K562 (cell line): ENCODE data around the gene CELSR3. TPM values are rescaled to one million over a fixed set of nuclear protein-coding genes. Genes with fewer than 3 reads are reported as not detected.

Experiments
- ATAC-seq: fragments of 200-7000 bp; cut with Tn5 transposase; 3 replicates; pipeline ENCODE4 v1.9.1; 2020; ENCODE audit warnings: moderate library complexity
- BruUV-seq: library from RNA; stranded (reverse); fragments of 400-500 nt; replicated peaks from 2 replicates; lab custom pipeline; 2021; lab: Mats Ljungman, UMichigan
- CTCF ChIA-PET: fragments of 300-600 bp; formaldehyde crosslinking; extraction: SDS; loops from one replicate; lab custom pipeline; 2021; ENCODE audit warnings: low intra/inter-chr PET ratio; lab: Yijun Ruan, JAX
- POLR2A ChIA-PET: fragments of 300-600, 350-650 bp; sonication (Branson Sonifier 250); formaldehyde crosslinking; extraction: SDS; loops from one replicate; lab custom pipeline; 2021; ENCODE audit warnings: antibody characterized with exemption, inconsistent platforms; lab: Yijun Ruan, JAX
- DNase-seq, 4 experiments: peaks; one replicate each; pipeline versions ENCODE4 v3.0.0 to v3.0.0-alpha.2; 2011 to 2018; ENCODE audit warnings: low spot score in 3 of 4, mixed read lengths in 3 of 4; ENCODE audit errors: extremely low read depth in 1 of 4
- FAIRE-seq: peaks from 2 replicates; lab custom pipeline; 2011; peaks lifted over from hg19 to GRCh38; lab: Jason Lieb, UNC
- H2AFZ ChIP-seq: 2 replicates; pipeline ENCODE4 v1.6.0; 2011; ENCODE audit warnings: low read depth, low read length, control low read depth, inconsistent platforms
- H3K27ac ChIP-seq: fragments of 200-600 bp; 3 replicates; pipeline ENCODE4 v1.8.0; 2011; ENCODE audit warnings: low read depth, mild to moderate bottlenecking, control low read depth, inconsistent platforms, low read length, moderate library complexity, mixed read lengths; ENCODE audit errors: extremely low read depth
- H3K27me3 ChIP-seq, 2 experiments: fragments of 300-600 bp in 1 of 2; 2 replicates in 1 of 2; 3 replicates in 1 of 2; pipeline versions ENCODE4 v1.6.0 to v1.8.0; 2011; ENCODE audit warnings: inconsistent platforms in 2 of 2, low read length in 2 of 2, mild to moderate bottlenecking in 1 of 2, mixed read lengths in 1 of 2, moderate library complexity in 1 of 2; ENCODE audit not compliant: control insufficient read depth in 2 of 2, insufficient read depth in 2 of 2
- H3K36me3 ChIP-seq: fragments of 300-600 bp; 3 replicates; pipeline ENCODE4 v1.8.0; 2011; ENCODE audit warnings: mild to moderate bottlenecking, low read length, inconsistent platforms; ENCODE audit not compliant: control insufficient read depth, insufficient read depth
- H3K4me1 ChIP-seq, 2 experiments: fragments of 200-600 bp in 1 of 2; replicated peaks in 1 of 2; 2 replicates in 1 of 2; 3 replicates in 1 of 2; pipeline versions ENCODE4 v1.5.1 to v1.8.0; 2011; ENCODE audit warnings: inconsistent platforms in 2 of 2, low read length in 2 of 2, mild to moderate bottlenecking in 1 of 2, mixed read lengths in 1 of 2, moderate library complexity in 1 of 2; ENCODE audit not compliant: control insufficient read depth in 2 of 2, insufficient read depth in 2 of 2
- H3K4me2 ChIP-seq: 2 replicates; pipeline ENCODE4 v1.6.1; 2011; ENCODE audit warnings: low read length, control low read depth, inconsistent platforms, mixed read lengths; ENCODE audit not compliant: insufficient read depth
- H3K4me3 ChIP-seq: fragments of 200-600 bp; sonication (generic), shearing (Covaris generic); 2 replicates; pipeline ENCODE4 v1.5.1; 2016; ENCODE audit warnings: control low read depth, inconsistent platforms
- H3K79me2 ChIP-seq: fragments of 200-600 bp; 3 replicates; pipeline ENCODE4 v1.8.0; 2011; ENCODE audit warnings: low read length, inconsistent platforms; ENCODE audit not compliant: control insufficient read depth, insufficient read depth
- H3K9ac ChIP-seq, 2 experiments: 2 replicates each; pipeline versions ENCODE4 v1.6.0 to v1.6.1; 2011; ENCODE audit warnings: low read depth in 2 of 2, low read length in 2 of 2, control low read depth in 1 of 2, inconsistent platforms in 1 of 2, mild to moderate bottlenecking in 1 of 2, mixed read lengths in 1 of 2; ENCODE audit not compliant: insufficient read depth in 1 of 2
- H3K9me1 ChIP-seq: one replicate; pipeline ENCODE4 v1.6.0; 2011; ENCODE audit warnings: inconsistent platforms, mild to moderate bottlenecking, low read length, moderate library complexity; ENCODE audit not compliant: control insufficient read depth, insufficient read depth
- H3K9me3 ChIP-seq: replicated peaks from 2 replicates; pipeline ENCODE4 v1.5.1; 2011; ENCODE audit warnings: low read depth, low read length, inconsistent platforms; ENCODE audit not compliant: control insufficient read depth, insufficient read depth
- H4K20me1 ChIP-seq: replicated peaks from 2 replicates; pipeline ENCODE4 v1.6.1; 2011; ENCODE audit warnings: low read length, inconsistent platforms, mixed read lengths; ENCODE audit not compliant: control insufficient read depth, insufficient read depth
- CREB1 ChIP-seq, 2 experiments: sonication (generic) in 1 of 2; formaldehyde crosslinking in 1 of 2; IDR thresholded peaks; 2 replicates each; pipeline versions ENCODE4 v1.6.1 to v1.8.0; 2012 to 2022; ENCODE audit warnings: inconsistent platforms in 1 of 2, mild to moderate bottlenecking in 1 of 2, missing genetic modification reagents in 1 of 2, moderate library complexity in 1 of 2
- GABPA ChIP-seq: fragments of 200-800 bp; sonication (Bioruptor generic); conservative IDR thresholded peaks from 2 replicates; pipeline ENCODE4 v1.6.1; 2016; ENCODE audit warnings: low read depth, missing genetic modification characterization, missing compliant biosample characterization
- POLR2G ChIP-seq: fragments of 200-400 bp; formaldehyde crosslinking; IDR thresholded peaks from 2 replicates; pipeline ENCODE4 v1.6.1; 2017; ENCODE audit warnings: low read depth, mild to moderate bottlenecking, antibody characterized with exemption, low read length, moderate library complexity
- PRPF4 ChIP-seq: fragments of 200-400 bp; formaldehyde crosslinking; IDR thresholded peaks from one replicate; pipeline ENCODE4 v1.6.1; 2017; ENCODE audit warnings: low read length, low read depth, mild to moderate bottlenecking; ENCODE audit not compliant: insufficient read depth, poor library complexity, severe bottlenecking
- TFAM ChIP-seq: fragments of 250-450 bp; sonication (Bioruptor Pico); conservative IDR thresholded peaks from 2 replicates; pipeline ENCODE4 v1.5.0; 2021; ENCODE audit warnings: mild to moderate bottlenecking, moderate library complexity
- ZC3H11A ChIP-seq: IDR thresholded peaks from 2 replicates; pipeline ENCODE4 v1.6.1; 2012; ENCODE audit warnings: low read depth, low read length, improper control_type of control experiment
- ZNF263 ChIP-seq: sonication (generic); formaldehyde crosslinking; IDR thresholded peaks from 2 replicates; pipeline ENCODE4 v1.8.0; 2022; ENCODE audit warnings: mild to moderate bottlenecking, missing genetic modification reagents, borderline replicate concordance
- WGBS: fragments of 100-300 bp; shearing (Covaris generic); methylation state at CpG from one replicate; pipeline ENCODE4 v1.1.6; 2016; ENCODE audit warnings: low coverage, mixed read lengths; ENCODE audit not compliant: insufficient coverage; ENCODE audit errors: missing lambda C conversion rate; 5-methylcytosine and 5-hydroxymethylcytosine counted together
- in situ Hi-C: fragments of 300-500 bp; cut with MboI; formaldehyde crosslinking; loops from 4 replicates; pipeline ENCODE4 v1.15.0; 2018; ENCODE audit warnings: inconsistent platforms, mixed read lengths
- intact Hi-C: fragments of 100-400 bp; cut with micrococcal nuclease; formaldehyde crosslinking; loops from 2 replicates; pipeline ENCODE4 v1.14.2; 2022
- polyA plus RNA-seq, 8 experiments: library from polyadenylated mRNA; depleted of rRNA in 4 of 8; stranded (reverse) in 5 of 8; unstranded in 3 of 8; fragments of >200 nt; fragmentation: Nextera tagmentation in 2 of 8; fragmentation: Illumina TruSeq in 1 of 8; extraction: Ambion mirVana in 2 of 8; extraction: Trizol in 1 of 8; gene quantifications; 2 replicates each; pipeline versions ENCODE4 v1.2.1 to v1.2.3, GENCODE V29; 2011 to 2014; ENCODE audit warnings: inconsistent platforms in 1 of 8, missing spikeins in 1 of 8
- total RNA-seq, 7 experiments: library from RNA; depleted of rRNA in 6 of 7; stranded (reverse); fragments of >200 nt in 6 of 7; fragmentation: Illumina TruSeq in 2 of 7; extraction: Trizol in 2 of 7; gene quantifications; 2 replicates each; pipeline versions ENCODE4 v1.2.1 to v1.2.3, GENCODE V29; 2011 to 2021; ENCODE audit warnings: low replicate concordance in 1 of 7
- TF ChIP-seq, protein P1 (sequence below): fragments of 250-450 bp; sonication (Bioruptor Pico); IDR thresholded peaks from 2 replicates; pipeline ENCODE4 v1.8.0; 2022; ENCODE audit warnings: inconsistent platforms, mild to moderate bottlenecking, moderate library complexity, borderline replicate concordance
- TF ChIP-seq, protein P2 (sequence below): IDR thresholded peaks from 2 replicates; pipeline ENCODE4 v1.6.1; 2016; ENCODE audit warnings: missing genetic modification characterization, missing compliant biosample characterization

Gene CELSR3
- total and polyA plus RNA-seq, 9 of the 15 experiments (the other 6 are each of a cell fraction or from before 2014, with no cell fraction given), result 0.10 to 2.7 (median 0.76) TPM

DNA sequence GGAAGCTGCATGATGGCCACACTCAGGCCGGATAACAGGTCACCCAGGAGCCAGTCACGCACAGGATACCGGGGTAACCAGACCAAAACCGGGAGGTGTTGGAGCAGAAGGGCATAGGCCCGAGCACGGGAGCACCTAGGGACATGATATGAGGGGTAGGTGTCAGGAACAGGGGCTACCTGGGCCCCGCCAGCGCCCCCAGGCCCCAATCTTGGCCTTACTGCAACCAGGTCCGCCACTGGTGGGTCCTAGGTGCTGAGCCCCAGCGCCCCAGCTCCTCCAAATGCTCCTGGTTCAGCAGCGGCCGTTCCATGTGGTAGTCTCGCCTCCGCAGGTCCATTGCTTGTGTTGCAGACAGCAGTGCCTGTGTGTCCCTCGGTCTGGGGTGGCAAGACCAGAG, 29.4 kb downstream of the CELSR3 start:
- in situ Hi-C loops (no loop called here), intact Hi-C loops (no loop called here)
- BruUV-seq, result no TSS peak
- no peak for FAIRE-seq
- no peak overlapping the region for H3K27ac ChIP-seq
- DNase-seq, result no peak
- no peak overlapping the region for H2AFZ ChIP-seq
- no peaks in the 10 kb centered on the region for H3K27me3 ChIP-seq
- peak overlapping the region in 1 of 2 experiments; percentile 95; a peak in 2 of 4 replicates for H3K9ac ChIP-seq
- no peak overlapping the region for H3K4me2 ChIP-seq
- H3K4me1 ChIP-seq, result peaks cover 6 to 32% of the 10 kb centered on the region in 2 experiments; a peak in 4 of 5 replicates
- H3K9me3 ChIP-seq, result no peaks in the 10 kb centered on the region
- peaks cover 4% of the 10 kb centered on the region for H3K9me1 ChIP-seq
- TF ChIP-seq CREB1 (IDR thresholded peaks at IDR 0.05) (no peak), CREB1 (CRISPR knock-in tag; IDR thresholded peaks at IDR 0.05) (no peak), ZC3H11A (no peak)
- H3K79me2 ChIP-seq, result peaks cover 11% of the 10 kb centered on the region
- H3K4me3 ChIP-seq, result no peak overlapping the region
- CTCF ChIA-PET, result no interaction called here
- WGBS, result 95% methylated on average over 13 of the region's 15 CpGs
- H3K36me3 ChIP-seq, result peaks cover 43% of the 10 kb centered on the region; the same call in 2 of the 3 replicates
- POLR2A ChIA-PET, result interaction anchor here (1.1 to 3.0 kb wide), 3 partner anchors 9 to 84 kb away, joined by 3 to 23 read pairs (median 5); partner anchors contain the start of gene TMEM89
- H4K20me1 ChIP-seq, result no peaks in the 10 kb centered on the region
- no peak for ATAC-seq

DNA sequence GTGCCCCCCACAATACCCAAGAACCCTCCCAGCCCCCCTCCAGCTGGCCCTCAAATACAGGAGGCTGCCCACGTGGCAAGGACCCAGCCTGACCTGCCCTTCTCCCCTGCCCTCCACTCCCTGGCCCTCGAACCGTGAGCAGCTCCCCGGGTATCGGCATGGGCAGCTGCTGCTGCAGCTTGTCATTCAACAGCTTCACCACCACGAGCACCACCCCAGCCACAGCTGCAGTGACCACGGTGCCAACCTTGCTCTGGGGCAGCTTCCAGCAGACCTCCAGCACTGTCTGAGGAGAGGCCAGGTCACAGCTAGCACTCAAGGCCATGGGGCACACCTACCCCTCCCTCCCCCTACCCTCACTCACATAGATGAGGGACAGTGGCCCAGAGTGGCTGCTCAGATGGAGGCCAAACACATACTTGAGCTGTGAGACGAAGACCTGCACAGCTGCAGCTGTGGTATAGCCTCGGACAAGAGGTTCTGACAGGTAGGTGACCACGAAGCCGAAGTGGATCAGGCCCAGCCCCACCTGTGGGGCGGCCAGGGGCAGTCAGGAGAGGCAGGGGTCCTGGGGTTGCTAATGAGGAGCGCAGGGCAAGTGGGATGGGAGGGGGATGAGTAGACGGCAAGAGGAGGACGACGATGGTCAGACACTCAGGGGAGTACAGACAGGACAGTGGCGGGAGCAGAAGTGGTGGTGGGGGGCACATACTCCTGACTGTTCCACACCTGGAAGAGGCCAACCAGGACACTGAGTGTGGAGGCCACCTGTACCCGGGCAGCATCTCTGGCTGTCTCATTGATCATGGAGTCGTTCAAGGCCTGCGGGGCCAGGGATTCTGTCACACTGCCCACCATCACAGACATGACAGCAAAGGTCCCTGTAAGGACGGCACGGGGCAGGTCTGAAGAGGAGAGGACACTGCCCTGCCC, 30.9 kb downstream of the CELSR3 start:
- Histone ChIP-seq H3K36me3 (peaks cover 53% of the 10 kb centered on the region; the same call in 2 of the 3 replicates), H3K4me1 (peaks cover 6 to 32% of the 10 kb centered on the region in 2 experiments; a peak in 4 of 5 replicates), H3K9ac (no peak overlapping the region; a peak in 1 of 4 replicates), H3K79me2 (peaks cover 11% of the 10 kb centered on the region), H4K20me1 (no peaks in the 10 kb centered on the region), H3K27ac (no peak overlapping the region), H2AFZ (no peak overlapping the region), H3K9me3 (no peaks in the 10 kb centered on the region), H3K9me1 (peaks cover 4% of the 10 kb centered on the region), H3K4me2 (no peak overlapping the region), H3K4me3 (no peak overlapping the region), H3K27me3 (no peaks in the 10 kb centered on the region)
- ChIA-PET POLR2A (interaction anchor here (0.6 kb wide), 1 partner anchor 300 kb away, joined by 4 read pairs; no protein-coding TSS in a partner anchor), CTCF (no interaction called here)
- ATAC-seq, result no peak
- BruUV-seq, result no TSS peak
- 87% methylated on average over 20 of the region's 22 CpGs for WGBS
- no peak for DNase-seq
- FAIRE-seq, result no peak
- in situ Hi-C loops (no loop called here), intact Hi-C loops (no loop called here)
- TF ChIP-seq ZNF263 (no peak), TFAM (CRISPR knock-in tag) (no peak), PRPF4 (no peak), GABPA (tag) (no peak), POLR2G (no peak)
- TF ChIP-seq, protein P1, sequence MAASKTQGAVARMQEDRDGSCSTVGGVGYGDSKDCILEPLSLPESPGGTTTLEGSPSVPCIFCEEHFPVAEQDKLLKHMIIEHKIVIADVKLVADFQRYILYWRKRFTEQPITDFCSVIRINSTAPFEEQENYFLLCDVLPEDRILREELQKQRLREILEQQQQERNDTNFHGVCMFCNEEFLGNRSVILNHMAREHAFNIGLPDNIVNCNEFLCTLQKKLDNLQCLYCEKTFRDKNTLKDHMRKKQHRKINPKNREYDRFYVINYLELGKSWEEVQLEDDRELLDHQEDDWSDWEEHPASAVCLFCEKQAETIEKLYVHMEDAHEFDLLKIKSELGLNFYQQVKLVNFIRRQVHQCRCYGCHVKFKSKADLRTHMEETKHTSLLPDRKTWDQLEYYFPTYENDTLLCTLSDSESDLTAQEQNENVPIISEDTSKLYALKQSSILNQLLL (CRISPR knock-in tag), result no peak
- TF ChIP-seq, protein P2, sequence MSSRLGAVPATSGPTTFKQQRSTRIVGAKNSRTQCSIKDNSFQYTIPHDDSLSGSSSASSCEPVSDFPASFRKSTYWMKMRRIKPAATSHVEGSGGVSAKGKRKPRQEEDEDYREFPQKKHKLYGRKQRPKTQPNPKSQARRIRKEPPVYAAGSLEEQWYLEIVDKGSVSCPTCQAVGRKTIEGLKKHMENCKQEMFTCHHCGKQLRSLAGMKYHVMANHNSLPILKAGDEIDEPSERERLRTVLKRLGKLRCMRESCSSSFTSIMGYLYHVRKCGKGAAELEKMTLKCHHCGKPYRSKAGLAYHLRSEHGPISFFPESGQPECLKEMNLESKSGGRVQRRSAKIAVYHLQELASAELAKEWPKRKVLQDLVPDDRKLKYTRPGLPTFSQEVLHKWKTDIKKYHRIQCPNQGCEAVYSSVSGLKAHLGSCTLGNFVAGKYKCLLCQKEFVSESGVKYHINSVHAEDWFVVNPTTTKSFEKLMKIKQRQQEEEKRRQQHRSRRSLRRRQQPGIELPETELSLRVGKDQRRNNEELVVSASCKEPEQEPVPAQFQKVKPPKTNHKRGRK (tag), result no peak
